K562 (cell line): Measurements from ENCODE around the gene ZSWIM6. TPM values are rescaled to one million over a fixed set of nuclear protein-coding genes. Genes with fewer than 3 reads are reported as not detected.
A peak's percentile ranks its signal among the peaks of the same experiment; 100 is the strongest.

Experiments
- ATAC-seq: fragments of 200-7000 bp; cut with Tn5 transposase; 3 replicates; pipeline ENCODE4 v1.9.1; 2020; ENCODE audit warnings: moderate library complexity
- BruUV-seq: library from RNA; stranded (reverse); fragments of 400-500 nt; replicated peaks from 2 replicates; lab custom pipeline; 2021; lab: Mats Ljungman, UMichigan
- CTCF ChIA-PET: fragments of 300-600 bp; formaldehyde crosslinking; extraction: SDS; loops from one replicate; lab custom pipeline; 2021; ENCODE audit warnings: low intra/inter-chr PET ratio; lab: Yijun Ruan, JAX
- POLR2A ChIA-PET: fragments of 300-600, 350-650 bp; sonication (Branson Sonifier 250); formaldehyde crosslinking; extraction: SDS; loops from one replicate; lab custom pipeline; 2021; ENCODE audit warnings: antibody characterized with exemption, inconsistent platforms; lab: Yijun Ruan, JAX
- DNase-seq, 4 experiments: peaks; one replicate each; pipeline versions ENCODE4 v3.0.0 to v3.0.0-alpha.2; 2011 to 2018; ENCODE audit warnings: low spot score in 3 of 4, mixed read lengths in 3 of 4; ENCODE audit errors: extremely low read depth in 1 of 4
- FAIRE-seq: peaks from 2 replicates; lab custom pipeline; 2011; peaks lifted over from hg19 to GRCh38; lab: Jason Lieb, UNC
- H2AFZ ChIP-seq: 2 replicates; pipeline ENCODE4 v1.6.0; 2011; ENCODE audit warnings: low read depth, low read length, control low read depth, inconsistent platforms
- H3K27ac ChIP-seq: fragments of 200-600 bp; 3 replicates; pipeline ENCODE4 v1.8.0; 2011; ENCODE audit warnings: low read depth, mild to moderate bottlenecking, control low read depth, inconsistent platforms, low read length, moderate library complexity, mixed read lengths; ENCODE audit errors: extremely low read depth
- H3K27me3 ChIP-seq, 2 experiments: fragments of 300-600 bp in 1 of 2; 2 replicates in 1 of 2; 3 replicates in 1 of 2; pipeline versions ENCODE4 v1.6.0 to v1.8.0; 2011; ENCODE audit warnings: inconsistent platforms in 2 of 2, low read length in 2 of 2, mild to moderate bottlenecking in 1 of 2, mixed read lengths in 1 of 2, moderate library complexity in 1 of 2; ENCODE audit not compliant: control insufficient read depth in 2 of 2, insufficient read depth in 2 of 2
- H3K36me3 ChIP-seq: fragments of 300-600 bp; 3 replicates; pipeline ENCODE4 v1.8.0; 2011; ENCODE audit warnings: mild to moderate bottlenecking, low read length, inconsistent platforms; ENCODE audit not compliant: control insufficient read depth, insufficient read depth
- H3K4me1 ChIP-seq, 2 experiments: fragments of 200-600 bp in 1 of 2; replicated peaks in 1 of 2; 2 replicates in 1 of 2; 3 replicates in 1 of 2; pipeline versions ENCODE4 v1.5.1 to v1.8.0; 2011; ENCODE audit warnings: inconsistent platforms in 2 of 2, low read length in 2 of 2, mild to moderate bottlenecking in 1 of 2, mixed read lengths in 1 of 2, moderate library complexity in 1 of 2; ENCODE audit not compliant: control insufficient read depth in 2 of 2, insufficient read depth in 2 of 2
- H3K4me2 ChIP-seq: 2 replicates; pipeline ENCODE4 v1.6.1; 2011; ENCODE audit warnings: low read length, control low read depth, inconsistent platforms, mixed read lengths; ENCODE audit not compliant: insufficient read depth
- H3K4me3 ChIP-seq: fragments of 200-600 bp; sonication (generic), shearing (Covaris generic); 2 replicates; pipeline ENCODE4 v1.5.1; 2016; ENCODE audit warnings: control low read depth, inconsistent platforms
- H3K79me2 ChIP-seq: fragments of 200-600 bp; 3 replicates; pipeline ENCODE4 v1.8.0; 2011; ENCODE audit warnings: low read length, inconsistent platforms; ENCODE audit not compliant: control insufficient read depth, insufficient read depth
- H3K9ac ChIP-seq, 2 experiments: 2 replicates each; pipeline versions ENCODE4 v1.6.0 to v1.6.1; 2011; ENCODE audit warnings: low read depth in 2 of 2, low read length in 2 of 2, control low read depth in 1 of 2, inconsistent platforms in 1 of 2, mild to moderate bottlenecking in 1 of 2, mixed read lengths in 1 of 2; ENCODE audit not compliant: insufficient read depth in 1 of 2
- H3K9me1 ChIP-seq: one replicate; pipeline ENCODE4 v1.6.0; 2011; ENCODE audit warnings: inconsistent platforms, mild to moderate bottlenecking, low read length, moderate library complexity; ENCODE audit not compliant: control insufficient read depth, insufficient read depth
- H3K9me3 ChIP-seq: replicated peaks from 2 replicates; pipeline ENCODE4 v1.5.1; 2011; ENCODE audit warnings: low read depth, low read length, inconsistent platforms; ENCODE audit not compliant: control insufficient read depth, insufficient read depth
- H4K20me1 ChIP-seq: replicated peaks from 2 replicates; pipeline ENCODE4 v1.6.1; 2011; ENCODE audit warnings: low read length, inconsistent platforms, mixed read lengths; ENCODE audit not compliant: control insufficient read depth, insufficient read depth
- CBX5 ChIP-seq: IDR thresholded peaks from 2 replicates; pipeline ENCODE4 v1.6.1; 2014; ENCODE audit warnings: low read depth, borderline replicate concordance
- CTCF ChIP-seq, 3 experiments: IDR thresholded peaks in 2 of 3; conservative IDR thresholded peaks in 1 of 3; 2 replicates each; pipeline ENCODE4 v1.5.1; 2011 to 2012; ENCODE audit warnings: low read length in 3 of 3, mild to moderate bottlenecking in 3 of 3, control low read depth in 2 of 3, improper control_type of control experiment in 1 of 3, inconsistent platforms in 1 of 3, low read depth in 1 of 3, mixed read lengths in 1 of 3, moderate library complexity in 1 of 3; ENCODE audit not compliant: insufficient read depth in 2 of 3
- ELF1 ChIP-seq: fragments of 200-800 bp; sonication (Bioruptor generic); IDR thresholded peaks from 2 replicates; pipeline ENCODE4 v1.6.1; 2016; ENCODE audit warnings: missing genetic modification characterization, missing compliant biosample characterization
- IRF2 ChIP-seq: sonication (generic); formaldehyde crosslinking; IDR thresholded peaks from 2 replicates; pipeline ENCODE4 v1.8.1; 2022; ENCODE audit warnings: mild to moderate bottlenecking, missing genetic modification reagents
- KAT8 ChIP-seq: fragments of 450-650 bp; IDR thresholded peaks from 2 replicates; pipeline ENCODE4 v1.6.1; 2016; ENCODE audit warnings: low read depth, mild to moderate bottlenecking
- KLF6 ChIP-seq: fragments of 250-450 bp; sonication (Bioruptor Pico); IDR thresholded peaks from 2 replicates; pipeline ENCODE4 v1.4.0; 2020; ENCODE audit warnings: mild to moderate bottlenecking, moderate library complexity, borderline replicate concordance
- LARP7 ChIP-seq: fragments of 450-650 bp; IDR thresholded peaks from 2 replicates; pipeline ENCODE4 v1.6.1; 2016
- POLR2H ChIP-seq: IDR thresholded peaks from 2 replicates; pipeline ENCODE4 v1.6.1; 2016; ENCODE audit warnings: missing genetic modification characterization, low read depth, mild to moderate bottlenecking, control low read depth, missing compliant biosample characterization, moderate library complexity
- RAD21 ChIP-seq, 2 experiments: fragments of 250-450 bp in 1 of 2; fragments of 450-650 bp in 1 of 2; sonication (Bioruptor Pico) in 1 of 2; formaldehyde crosslinking in 1 of 2; IDR thresholded peaks in 1 of 2; conservative IDR thresholded peaks in 1 of 2; 2 replicates each; pipeline versions ENCODE4 v1.4.0 to v1.8.0; 2020 to 2022; ENCODE audit warnings: mild to moderate bottlenecking in 2 of 2, moderate library complexity in 1 of 2
- SMC3 ChIP-seq: conservative IDR thresholded peaks from 2 replicates; pipeline ENCODE4 v1.6.1; 2011; ENCODE audit warnings: low read depth, low read length, improper control_type of control experiment; ENCODE audit not compliant: insufficient read depth
- TFAP4 ChIP-seq: sonication (generic); formaldehyde crosslinking; IDR thresholded peaks from 2 replicates; pipeline ENCODE4 v1.8.0; 2022; ENCODE audit warnings: missing genetic modification reagents, mild to moderate bottlenecking, moderate library complexity, borderline replicate concordance
- TOE1 ChIP-seq, 2 experiments: fragments of 450-650 bp in 1 of 2; sonication (generic) in 1 of 2; formaldehyde crosslinking in 1 of 2; IDR thresholded peaks; 2 replicates each; pipeline versions ENCODE4 v1.7.1 to v1.8.0; 2016 to 2022; ENCODE audit warnings: borderline replicate concordance in 2 of 2, mild to moderate bottlenecking in 2 of 2, antibody characterized with exemption in 1 of 2, inconsistent platforms in 1 of 2, low read depth in 1 of 2, missing genetic modification reagents in 1 of 2, moderate library complexity in 1 of 2
- ZNF146 ChIP-seq: IDR thresholded peaks from one replicate; pipeline ENCODE4 v1.6.1; 2018; ENCODE audit warnings: missing compliant biosample characterization; ENCODE audit not compliant: unreplicated experiment
- WGBS: fragments of 100-300 bp; shearing (Covaris generic); methylation state at CpG from one replicate; pipeline ENCODE4 v1.1.6; 2016; ENCODE audit warnings: low coverage, mixed read lengths; ENCODE audit not compliant: insufficient coverage; ENCODE audit errors: missing lambda C conversion rate; 5-methylcytosine and 5-hydroxymethylcytosine counted together
- in situ Hi-C: fragments of 300-500 bp; cut with MboI; formaldehyde crosslinking; loops from 4 replicates; pipeline ENCODE4 v1.15.0; 2018; ENCODE audit warnings: inconsistent platforms, mixed read lengths
- intact Hi-C: fragments of 100-400 bp; cut with micrococcal nuclease; formaldehyde crosslinking; loops from 2 replicates; pipeline ENCODE4 v1.14.2; 2022
- polyA plus RNA-seq, 8 experiments: library from polyadenylated mRNA; depleted of rRNA in 4 of 8; stranded (reverse) in 5 of 8; unstranded in 3 of 8; fragments of >200 nt; fragmentation: Nextera tagmentation in 2 of 8; fragmentation: Illumina TruSeq in 1 of 8; extraction: Ambion mirVana in 2 of 8; extraction: Trizol in 1 of 8; gene quantifications; 2 replicates each; pipeline versions ENCODE4 v1.2.1 to v1.2.3, GENCODE V29; 2011 to 2014; ENCODE audit warnings: inconsistent platforms in 1 of 8, missing spikeins in 1 of 8
- total RNA-seq, 7 experiments: library from RNA; depleted of rRNA in 6 of 7; stranded (reverse); fragments of >200 nt in 6 of 7; fragmentation: Illumina TruSeq in 2 of 7; extraction: Trizol in 2 of 7; gene quantifications; 2 replicates each; pipeline versions ENCODE4 v1.2.1 to v1.2.3, GENCODE V29; 2011 to 2021; ENCODE audit warnings: low replicate concordance in 1 of 7

The ZSWIM6 gene
- total and polyA plus RNA-seq, 9 of the 15 experiments (the other 6 are each of a cell fraction or from before 2014, with no cell fraction given) = 0.81 to 3.2 (median 2.0) TPM

- DNase-seq = peak; percentile 11 to 48 (median 18)
- CTCF ChIA-PET = no interaction called here
- WGBS = 43% methylated on average over 2 of the region's 2 CpGs
- TF ChIP-seq KLF6 (no peak), LARP7 (no peak), POLR2H (no peak), KAT8 (no peak), CTCF (IDR thresholded peaks at IDR 0.05 in 2 of 3, conservative IDR thresholded peaks at IDR 0.05 in 1 of 3; ENCODE audit: insufficient read depth in 2 of 3, low read depth in 1 of 3, low read length in 3 of 3) (peak; percentile 47 to 53 (median 50); a peak in 5 of 6 replicates), ZNF146 (CRISPR knock-in tag) (no peak), RAD21 (CRISPR knock-in tag; conservative IDR thresholded peaks at IDR 0.05 in 1 of 2, IDR thresholded peaks at IDR 0.05 in 1 of 2) (peak in 1 of 2 experiments; percentile 54; a peak in 2 of 4 replicates), IRF2 (CRISPR knock-in tag) (no peak), CBX5 (peak; percentile 80), TOE1 (IDR thresholded peaks at IDR 0.05; ENCODE audit: borderline replicate concordance) (no peak), TOE1 (CRISPR knock-in tag; IDR thresholded peaks at IDR 0.05; ENCODE audit: borderline replicate concordance, low read depth) (no peak), ELF1 (no peak), TFAP4 (CRISPR knock-in tag) (no peak), SMC3 (0 out of 2 replicates have a peak, but pooled peaks have one; percentile 10)
Observed at GRCh38 chr5:61357745-61358144, 25.7 kb downstream of the ZSWIM6 start.

More at GRCh38 chr5:61357745-61358144, 25.7 kb downstream of the ZSWIM6 start:
- Histone ChIP-seq H3K27me3 (no peaks in the 10 kb centered on the region), H3K9me1 (no peaks in the 10 kb centered on the region), H3K4me3 (no peak overlapping the region), H3K9me3 (peaks cover 9% of the 10 kb centered on the region; the same call in 1 of the 2 replicates), H3K9ac (no peak overlapping the region), H3K4me1 (no peaks in the 10 kb centered on the region), H3K27ac (no peak overlapping the region), H3K79me2 (no peaks in the 10 kb centered on the region), H2AFZ (no peak overlapping the region), H3K4me2 (no peak overlapping the region), H3K36me3 (no peaks in the 10 kb centered on the region), H4K20me1 (no peaks in the 10 kb centered on the region; the same call in 1 of the 2 replicates)
- intact Hi-C loops = no loop called here
- ATAC-seq = no peak
- in situ Hi-C loops = no loop called here
- no TSS peak for BruUV-seq
- FAIRE-seq = no peak
- POLR2A ChIA-PET = no interaction called here
